H9 (cell line): ENCODE results near the gene WDR54. TPM values are rescaled to one million over a fixed set of nuclear protein-coding genes. Genes with fewer than 3 reads are reported as not detected.
A peak's percentile ranks its signal among the peaks of the same experiment; 100 is the strongest.

Source experiments
- DNase-seq: peaks from one replicate; pipeline ENCODE4 v3.0.0-alpha.2; 2017
- H2AFZ ChIP-seq: one replicate; pipeline ENCODE4 v1.6.1; 2013; ENCODE audit warnings: mild to moderate bottlenecking, low read length, control low read depth, moderate library complexity
- H2AK5ac ChIP-seq: 2 replicates; pipeline ENCODE4 v1.6.1; 2013; ENCODE audit warnings: low read length, control low read depth, mixed read lengths; ENCODE audit not compliant: insufficient read length
- H2BK120ac ChIP-seq: one replicate; pipeline ENCODE4 v1.6.1; 2013; ENCODE audit warnings: low read depth, mild to moderate bottlenecking, low read length, control low read depth, inconsistent platforms; ENCODE audit not compliant: poor library complexity, severe bottlenecking
- H2BK12ac ChIP-seq: 2 replicates; pipeline ENCODE4 v1.6.1; 2013; ENCODE audit warnings: low read length, control low read depth, mixed read lengths, low read depth; ENCODE audit not compliant: insufficient read length
- H2BK15ac ChIP-seq: 2 replicates; pipeline ENCODE4 v1.6.1; 2013; ENCODE audit warnings: low read depth, low read length, control low read depth
- H2BK20ac ChIP-seq: one replicate; pipeline ENCODE4 v1.6.1; 2013; ENCODE audit warnings: low read depth, mild to moderate bottlenecking, low read length, control low read depth, inconsistent platforms; ENCODE audit not compliant: poor library complexity, severe bottlenecking
- H2BK5ac ChIP-seq: 2 replicates; pipeline ENCODE4 v1.6.1; 2013; ENCODE audit warnings: low read length, control low read depth, mixed read lengths; ENCODE audit not compliant: insufficient read length
- H3K14ac ChIP-seq: 2 replicates; pipeline ENCODE4 v1.6.1; 2013; ENCODE audit warnings: low read length, control low read depth; ENCODE audit not compliant: insufficient read depth
- H3K18ac ChIP-seq: 2 replicates; pipeline ENCODE4 v1.6.1; 2013; ENCODE audit warnings: low read depth, mild to moderate bottlenecking, mixed read lengths, low read length, control low read depth; ENCODE audit not compliant: insufficient read length
- H3K23ac ChIP-seq: 2 replicates; pipeline ENCODE4 v1.6.1; 2013; ENCODE audit warnings: low read length, control low read depth, mixed read lengths, low read depth; ENCODE audit not compliant: insufficient read length
- H3K23me2 ChIP-seq: 2 replicates; pipeline ENCODE4 v1.6.1; 2013; ENCODE audit warnings: low read depth, mild to moderate bottlenecking, mixed read lengths, low read length, control low read depth; ENCODE audit not compliant: insufficient read length, poor library complexity, severe bottlenecking
- H3K27ac ChIP-seq: 2 replicates; pipeline ENCODE4 v1.5.1; 2013; ENCODE audit warnings: low read length, control low read depth, mixed read lengths, low read depth; ENCODE audit not compliant: insufficient read length
- H3K27me3 ChIP-seq: 2 replicates; pipeline ENCODE4 v1.6.1; 2013; ENCODE audit warnings: low read length, control low read depth, inconsistent platforms; ENCODE audit not compliant: insufficient read depth
- H3K4ac ChIP-seq: 2 replicates; pipeline ENCODE4 v1.6.1; 2013; ENCODE audit warnings: low read depth, mild to moderate bottlenecking, control low read depth, inconsistent platforms, low read length, moderate library complexity
- H3K4me1 ChIP-seq: 2 replicates; pipeline ENCODE4 v1.6.1; 2013; ENCODE audit warnings: low read length, control low read depth, inconsistent platforms; ENCODE audit not compliant: insufficient read depth
- H3K4me2 ChIP-seq: 2 replicates; pipeline ENCODE4 v1.6.1; 2013; ENCODE audit warnings: low read length, control low read depth, mixed read lengths; ENCODE audit not compliant: insufficient read length, insufficient read depth
- H3K56ac ChIP-seq: 2 replicates; pipeline ENCODE4 v1.6.1; 2013; ENCODE audit warnings: low read depth, mild to moderate bottlenecking, mixed read lengths, low read length, control low read depth; ENCODE audit not compliant: insufficient read length
- H3K79me1 ChIP-seq: 2 replicates; pipeline ENCODE4 v1.6.1; 2013; ENCODE audit warnings: low read depth, mild to moderate bottlenecking, moderate library complexity, low read length, control low read depth, inconsistent platforms; ENCODE audit not compliant: insufficient read depth, poor library complexity, severe bottlenecking
- H3K79me2 ChIP-seq: 2 replicates; pipeline ENCODE4 v1.6.1; 2013; ENCODE audit warnings: low read length, control low read depth, inconsistent platforms; ENCODE audit not compliant: insufficient read depth
- H3K9ac ChIP-seq: 2 replicates; pipeline ENCODE4 v1.6.1; 2013; ENCODE audit warnings: low read length, control low read depth, mixed read lengths; ENCODE audit not compliant: insufficient read length; ENCODE audit errors: extremely low read depth
- H3K9me3 ChIP-seq: one replicate; pipeline ENCODE4 v1.6.1; 2013; ENCODE audit warnings: low read depth, low read length, inconsistent platforms; ENCODE audit not compliant: control insufficient read depth
- H3T11ph ChIP-seq: one replicate; pipeline ENCODE4 v1.6.1; 2013; ENCODE audit warnings: mild to moderate bottlenecking, low read length, control low read depth, inconsistent platforms
- H4K20me1 ChIP-seq: one replicate; pipeline ENCODE4 v1.6.1; 2013; ENCODE audit not compliant: control insufficient read depth, insufficient read length, insufficient read depth
- H4K5ac ChIP-seq: 2 replicates; pipeline ENCODE4 v1.6.1; 2013; ENCODE audit warnings: low read depth, mild to moderate bottlenecking, mixed read lengths, low read length, control low read depth; ENCODE audit not compliant: insufficient read length
- H4K8ac ChIP-seq: replicated peaks from 2 replicates; pipeline ENCODE4 v1.6.1; 2013; ENCODE audit warnings: low read length, control low read depth, mixed read lengths, low read depth; ENCODE audit not compliant: insufficient read length
- H4K91ac ChIP-seq: 2 replicates; pipeline ENCODE4 v1.6.1; 2013; ENCODE audit warnings: low read depth, mild to moderate bottlenecking, moderate library complexity, mixed read lengths, low read length, control low read depth; ENCODE audit not compliant: insufficient read length
- H3K27ac Mint-ChIP-seq, 3 experiments: 2 replicates in 2 of 3; 3 replicates in 1 of 3; pipeline ENCODE4 v1.8.0; 2020 to 2021; ENCODE audit warnings: mixed read lengths in 3 of 3, mild to moderate bottlenecking in 1 of 3, moderate library complexity in 1 of 3
- H3K27me3 Mint-ChIP-seq: 2 replicates; pipeline ENCODE4 v1.8.0; 2021; ENCODE audit warnings: low read depth, mild to moderate bottlenecking, moderate library complexity, mixed read lengths
- H3K36me3 Mint-ChIP-seq, 3 experiments: 2 replicates in 2 of 3; 3 replicates in 1 of 3; pipeline ENCODE4 v1.8.0; 2020 to 2021; ENCODE audit warnings: low read depth in 3 of 3, mixed read lengths in 3 of 3; ENCODE audit not compliant: insufficient read depth in 1 of 3
- H3K4me1 Mint-ChIP-seq, 2 experiments: 2 replicates each; pipeline ENCODE4 v1.8.0; 2020; ENCODE audit warnings: mixed read lengths in 2 of 2
- H3K4me3 Mint-ChIP-seq, 2 experiments: 2 replicates in 1 of 2; 3 replicates in 1 of 2; pipeline ENCODE4 v1.8.0; 2020 to 2021; ENCODE audit warnings: mild to moderate bottlenecking in 2 of 2, mixed read lengths in 2 of 2, moderate library complexity in 1 of 2
- H3K9me3 Mint-ChIP-seq, 2 experiments: 2 replicates in 1 of 2; 3 replicates in 1 of 2; pipeline ENCODE4 v1.8.0; 2020; ENCODE audit warnings: mild to moderate bottlenecking in 2 of 2, mixed read lengths in 2 of 2, moderate library complexity in 1 of 2
- CTCF ChIP-seq: fragments of 200-600 bp; sonication (generic); conservative IDR thresholded peaks from 3 replicates; pipeline ENCODE4 v1.8.0; 2021; ENCODE audit warnings: antibody characterized with exemption, mild to moderate bottlenecking
- WGBS: extraction: QIAGEN DNeasy Blood & Tissue Kit; methylation state at CpG from one replicate; pipeline ENCODE4 v1.1.7; 2013; ENCODE audit warnings: missing lambda C conversion rate, low lambda C conversion rate, mixed read lengths; ENCODE audit not compliant: insufficient read length; ENCODE audit errors: extremely low coverage; 5-methylcytosine and 5-hydroxymethylcytosine counted together
- total RNA-seq: library from RNA; stranded (reverse); gene quantifications from 2 replicates; pipeline ENCODE4 v1.2.1, GENCODE V29; 2021

WDR54 gene
- total RNA-seq, 1 experiment from 2014 or later: 66.4 TPM

GRCh38 chr2:74436111-74436805 lies 14.7 kb downstream of the WDR54 start:
- Histone ChIP-seq H2AK5ac (no peak overlapping the region), H2BK20ac (no peak overlapping the region), H3K27me3 (no peaks in the 10 kb centered on the region), H4K20me1 (no peaks in the 10 kb centered on the region), H2BK12ac (no peak overlapping the region), H3K23ac (no peak overlapping the region), H3T11ph (no peak overlapping the region), H2BK5ac (no peak overlapping the region), H2BK120ac (no peak overlapping the region), H2BK15ac (no peak overlapping the region), H3K4me2 (no peak overlapping the region), H4K5ac (no peak overlapping the region), H4K8ac (no peak overlapping the region), H3K9me3 (no peaks in the 10 kb centered on the region), H3K14ac (no peak overlapping the region), H2AFZ (no peak overlapping the region), H4K91ac (no peak overlapping the region), H3K79me1 (peaks cover 7% of the 10 kb centered on the region), H3K79me2 (peaks cover 21% of the 10 kb centered on the region; the same call in 1 of the 2 replicates), H3K56ac (no peak overlapping the region), H3K27ac (no peak overlapping the region), H3K4me1 (peaks cover 3% of the 10 kb centered on the region; the same call in 1 of the 2 replicates), H3K23me2 (peaks cover 11% of the 10 kb centered on the region), H3K18ac (no peak overlapping the region), H3K9ac (no peak overlapping the region), H3K4ac (no peak overlapping the region)
- Mint-ChIP-seq H3K9me3 (no peaks in the 10 kb centered on the region), H3K27ac (peak overlapping the region in 2 of 3 experiments; percentile 72 to 86; a peak in 2 of 7 replicates), H3K27me3 (no peaks in the 10 kb centered on the region; the same call in 1 of the 2 replicates), H3K36me3 (peaks cover 20 to 54% (median 40%) of the 10 kb centered on the region in 3 experiments), H3K4me3 (no peak overlapping the region), H3K4me1 (peaks cover 31 to 40% of the 10 kb centered on the region in 2 experiments)
- peak; percentile 46 for DNase-seq
- WGBS: no CpG with 5 or more reads among the region's 43 CpGs
- no peak for TF ChIP-seq CTCF
